Stimulated activated CD4-positive, alpha-beta T cell treated with anti-CD3 and anti-CD28 coated beads, Interleukin-2, amount 100 ng/mL, for 24 hours (primary cell): Measurements from ENCODE around the gene GINS2.

ENCODE experiments used
- DNase-seq, 2 donors: peaks; one replicate each; pipeline ENCODE4 v3.0.0-alpha.2; 2020

Gene GINS2

DNA sequence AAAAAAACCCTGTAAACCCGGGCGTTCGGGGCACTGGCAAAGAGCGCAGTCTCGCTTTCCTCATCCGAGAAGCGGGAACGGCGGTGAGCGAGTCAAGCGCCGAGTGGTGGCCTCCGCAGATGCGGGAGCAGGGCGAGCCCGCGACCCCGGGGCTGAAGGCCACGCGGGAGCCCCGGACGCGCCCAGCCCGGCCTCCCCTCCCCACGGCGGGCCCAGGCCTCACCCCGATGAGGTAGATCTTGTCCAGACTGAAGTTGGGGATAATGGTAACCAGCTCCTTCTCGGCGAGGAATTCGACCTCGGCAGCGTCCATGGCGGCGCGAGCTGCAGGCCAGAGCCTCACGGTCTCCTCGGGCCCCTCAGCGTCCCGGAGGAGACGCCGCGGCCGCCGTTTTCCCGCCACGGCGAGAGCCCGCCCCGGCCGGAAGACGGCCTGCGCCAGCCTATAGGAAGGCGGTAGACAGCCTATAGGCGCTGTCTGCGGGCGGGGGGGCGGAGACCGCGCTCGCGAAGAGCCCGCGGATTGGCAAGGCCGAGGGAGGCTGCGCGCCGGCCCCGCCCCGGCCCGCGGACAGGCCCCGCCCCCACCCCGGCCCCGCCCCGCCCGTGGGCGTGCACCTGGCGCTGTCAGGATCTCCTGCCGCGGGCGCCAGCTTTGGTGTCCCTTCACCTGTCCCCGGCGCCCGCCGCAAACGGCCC, at the start of gene GINS2:
Gene GINS2, minus strand, starts transcription at position 369 of the 699 bp plus-strand sequence. Its CDS starts 56 bp downstream, at position 313.
- peak; percentile 90 to 91 for DNase-seq

DNA sequence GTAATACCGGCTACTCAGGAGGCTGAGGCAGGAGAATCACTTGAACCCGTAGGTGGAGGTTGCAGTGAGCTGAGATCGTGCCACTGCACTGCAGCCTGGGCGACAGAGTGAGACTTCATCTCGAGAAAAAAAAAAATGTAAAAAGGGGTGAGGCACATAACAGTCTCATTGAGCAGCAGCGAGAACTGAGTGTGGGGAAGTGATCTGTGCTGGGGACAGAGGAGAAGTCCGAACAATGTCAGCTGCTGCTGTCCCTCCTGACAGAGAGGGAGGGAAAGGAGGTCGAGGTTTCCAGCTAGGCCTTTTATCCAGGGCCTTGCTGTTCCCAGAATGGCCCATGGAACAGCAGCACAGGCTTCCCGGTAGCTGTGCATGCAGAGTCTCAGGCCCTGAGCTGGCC, 48.2 kb upstream of the GINS2 start:
- DNase-seq, result no peak

DNA sequence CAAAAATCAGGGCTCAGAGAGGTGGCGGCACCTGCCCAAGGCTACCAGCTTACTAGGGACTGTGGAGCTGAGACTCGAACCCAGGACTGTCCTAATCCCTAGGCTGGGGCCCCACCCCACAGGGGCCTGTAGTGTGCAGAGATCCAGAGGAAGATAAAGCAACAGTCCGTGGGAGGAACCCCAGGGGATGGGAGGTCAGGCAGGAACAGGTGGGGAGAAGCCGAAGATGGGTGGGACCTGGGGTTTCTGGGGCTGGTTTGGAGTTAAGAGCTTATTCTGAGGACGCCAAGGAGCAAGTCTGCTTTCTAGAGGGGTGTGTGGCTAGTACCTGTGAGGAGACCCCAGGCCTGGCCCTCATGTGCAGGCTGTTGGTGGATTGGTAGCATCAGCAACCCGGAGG, 47.2 kb upstream of the GINS2 start:
- no peak for DNase-seq

DNA sequence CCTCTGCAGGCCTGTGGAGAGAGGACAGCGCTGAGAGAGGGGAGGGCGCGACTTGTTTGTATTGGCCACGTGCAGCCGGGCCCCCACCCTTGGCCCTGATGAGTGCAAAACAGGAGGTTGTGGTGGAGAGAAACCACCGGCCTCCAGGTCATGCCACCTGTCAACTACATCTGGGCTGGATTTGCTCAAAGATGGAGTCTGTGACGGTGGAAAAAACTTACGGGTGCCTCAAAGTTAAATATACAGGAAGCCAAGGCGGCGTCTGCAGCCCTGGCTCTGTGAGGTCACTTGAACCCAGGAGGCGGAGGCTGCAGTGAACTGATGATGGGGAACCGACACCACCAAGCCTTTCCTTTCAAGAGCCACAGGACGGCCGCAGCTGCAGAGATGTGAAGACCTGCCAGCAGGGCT, 46.5 kb upstream of the GINS2 start:
- DNase-seq, result peak in 1 of 2 donors; percentile 28

DNA sequence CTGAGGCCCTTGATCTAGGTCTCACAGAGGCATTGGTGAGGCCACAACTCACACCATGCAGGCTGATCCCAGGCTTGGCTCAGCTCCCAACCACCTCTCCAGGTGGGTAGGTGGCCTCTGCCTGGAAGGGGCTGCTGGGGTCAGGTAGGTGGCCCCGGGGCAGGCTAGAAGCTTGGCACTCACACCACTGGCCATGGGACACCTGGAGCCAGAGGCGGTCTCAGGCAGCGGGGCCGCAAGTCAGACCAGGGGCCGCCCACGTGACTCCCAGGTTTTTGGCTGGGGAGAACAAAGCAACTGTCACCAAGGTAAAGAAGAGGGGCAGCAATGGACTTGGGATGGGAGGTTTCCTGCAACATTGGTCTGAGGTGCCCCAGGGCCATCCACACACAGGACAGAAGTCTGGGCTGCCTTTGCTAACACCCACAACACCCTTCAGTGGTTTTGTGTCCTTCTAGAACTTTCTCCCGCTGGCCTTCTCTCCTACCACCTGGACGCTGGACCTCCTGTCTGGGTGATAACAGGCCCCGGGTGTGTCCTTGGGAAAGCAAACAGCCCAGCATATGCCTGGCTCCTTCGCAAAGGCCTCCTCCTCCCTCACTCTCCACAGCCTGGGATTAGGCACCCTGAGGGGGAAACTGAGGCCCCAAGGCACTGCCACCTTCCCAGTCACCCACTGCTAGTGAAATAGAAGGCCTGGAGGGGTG, 45.7 kb upstream of the GINS2 start:
- no peak for DNase-seq

DNA sequence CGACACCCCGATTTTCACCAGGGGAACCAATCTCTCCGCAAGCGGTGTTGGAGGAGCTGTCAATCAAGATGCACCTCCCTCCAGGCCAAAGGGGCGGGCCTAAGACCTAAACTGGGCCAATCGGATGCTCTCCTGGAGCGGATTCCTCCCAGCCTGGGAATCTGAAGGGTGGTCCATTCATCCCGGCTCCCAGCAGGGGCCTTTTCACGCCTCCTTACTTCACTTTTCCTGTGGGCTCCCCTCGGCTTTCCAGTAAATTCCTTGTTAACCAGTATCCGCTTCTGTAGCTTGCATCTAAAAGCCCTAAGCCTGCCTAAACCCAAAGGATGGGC, 45.1 kb upstream of the GINS2 start:
- no peak for DNase-seq

DNA sequence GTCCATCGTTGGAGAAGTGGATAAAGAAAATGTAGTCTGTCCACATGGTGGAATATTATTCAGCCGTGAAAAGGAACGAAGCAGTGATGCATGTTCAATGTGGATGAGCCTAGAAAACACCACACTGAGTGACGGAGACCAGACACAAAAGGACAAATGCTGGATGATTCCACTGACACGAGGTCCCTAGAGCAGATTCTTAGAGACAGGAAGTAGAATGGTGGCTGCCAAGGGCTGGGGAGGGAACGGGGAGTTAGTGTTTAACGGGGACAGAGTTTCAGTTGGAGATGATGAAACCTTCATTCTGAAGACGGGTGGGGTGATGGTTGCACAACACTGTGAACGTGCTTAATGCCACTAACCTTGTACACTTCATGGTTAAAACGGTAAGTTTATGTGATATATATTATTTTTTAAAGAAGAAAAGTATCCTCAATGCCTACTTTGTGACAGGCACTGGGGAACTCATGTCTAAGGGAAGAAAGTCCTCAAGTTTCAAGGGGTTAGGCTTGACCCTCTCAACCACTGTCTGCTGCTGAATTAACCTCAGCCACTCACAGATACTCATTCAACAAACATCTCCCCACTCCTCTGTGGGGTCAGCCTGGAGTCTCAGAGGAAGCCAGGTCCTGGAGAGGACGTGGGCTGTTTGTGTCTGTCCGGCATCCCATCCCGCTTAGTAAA, 44.5 kb upstream of the GINS2 start:
- no peak for DNase-seq

DNA sequence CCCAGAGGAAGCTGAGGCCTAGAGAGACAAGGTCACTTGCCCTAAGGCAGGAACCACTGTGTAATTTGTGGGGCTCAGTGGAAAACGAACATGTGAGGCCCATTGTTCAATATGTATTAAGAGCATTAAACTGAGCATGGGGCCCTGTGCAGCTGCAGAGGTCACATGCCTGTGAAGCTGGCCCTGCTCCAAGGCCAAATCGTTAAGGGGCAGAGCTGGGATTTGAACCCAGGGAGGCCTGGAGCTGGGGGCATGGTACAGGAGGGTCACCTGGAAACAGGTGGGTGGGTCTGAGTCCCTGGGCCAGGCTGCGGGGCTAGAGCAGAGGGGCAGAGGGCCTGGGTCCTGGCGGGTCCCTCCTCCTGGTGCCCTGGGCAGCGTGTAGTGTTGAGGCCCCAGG, 42.4 kb upstream of the GINS2 start:
- no peak for DNase-seq

DNA sequence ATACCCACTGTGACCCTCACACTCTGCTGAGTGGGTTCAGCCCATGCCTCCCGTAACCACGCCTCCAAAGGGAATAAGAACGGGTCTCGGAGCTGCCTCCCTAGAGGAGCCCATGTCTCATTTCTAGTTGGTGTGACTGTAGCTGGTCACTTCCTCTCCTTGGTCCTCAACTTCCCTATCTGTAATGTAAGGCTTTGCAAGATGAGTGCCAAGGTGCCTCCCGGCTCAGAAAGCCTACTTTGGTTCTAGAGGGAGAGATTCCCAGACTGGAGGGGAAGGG, 41.4 kb upstream of the GINS2 start:
- DNase-seq, result no peak

DNA sequence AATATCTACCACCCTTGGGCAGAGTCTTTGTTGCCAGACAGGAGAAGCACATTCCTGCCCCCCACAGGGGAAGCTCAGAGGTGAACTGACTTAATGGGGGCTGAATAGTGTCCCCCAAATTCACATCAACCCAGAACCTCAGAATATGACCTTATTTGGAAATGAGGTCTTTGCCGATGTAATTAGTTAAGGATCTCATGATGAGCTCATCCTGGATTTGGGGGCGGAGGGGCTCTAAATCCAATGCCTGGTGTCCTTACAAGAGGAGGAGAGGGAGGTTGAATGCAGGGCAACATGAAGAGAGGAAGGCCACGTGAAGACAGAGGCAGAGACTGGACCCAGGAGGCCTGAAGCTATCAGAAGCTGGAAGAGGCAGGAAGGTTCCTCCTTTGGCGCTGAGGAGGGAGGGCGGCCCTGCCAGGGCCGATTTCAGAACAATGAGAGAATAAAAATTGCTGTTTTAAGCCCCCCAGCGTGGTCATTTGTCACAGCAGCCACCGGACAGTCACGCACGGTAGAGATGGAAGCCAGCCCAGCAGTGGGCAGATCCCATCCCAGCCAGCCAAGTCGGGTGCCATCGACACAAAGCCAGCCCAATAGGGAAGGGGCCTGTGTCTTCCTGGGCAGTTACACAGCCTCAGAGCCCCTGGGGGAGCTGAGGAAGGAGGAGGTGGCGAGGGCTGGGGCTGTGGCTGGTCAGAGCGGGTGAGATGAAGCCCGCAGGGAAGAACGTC, 40.9 kb upstream of the GINS2 start:
- DNase-seq, result no peak

DNA sequence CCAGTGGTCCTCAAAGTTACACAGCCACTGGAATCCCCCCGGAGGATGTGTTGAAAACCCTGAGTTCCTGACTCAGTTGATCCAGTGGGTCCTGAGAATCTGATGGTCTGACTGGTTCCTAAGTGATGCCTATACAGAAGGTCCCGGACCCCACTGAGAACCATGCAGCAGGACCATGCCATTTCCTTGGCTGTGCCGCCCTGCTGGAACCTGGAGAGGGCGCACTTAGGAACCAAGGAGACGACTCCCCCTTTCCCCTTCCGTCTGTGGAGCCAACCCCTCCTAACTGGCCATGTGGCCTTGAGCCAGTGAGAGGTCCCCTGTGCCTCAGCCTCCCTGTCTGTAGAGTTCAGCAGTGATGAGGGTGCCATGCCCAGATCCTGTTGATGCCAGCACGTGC, 40.1 kb upstream of the GINS2 start:
- no peak for DNase-seq

DNA sequence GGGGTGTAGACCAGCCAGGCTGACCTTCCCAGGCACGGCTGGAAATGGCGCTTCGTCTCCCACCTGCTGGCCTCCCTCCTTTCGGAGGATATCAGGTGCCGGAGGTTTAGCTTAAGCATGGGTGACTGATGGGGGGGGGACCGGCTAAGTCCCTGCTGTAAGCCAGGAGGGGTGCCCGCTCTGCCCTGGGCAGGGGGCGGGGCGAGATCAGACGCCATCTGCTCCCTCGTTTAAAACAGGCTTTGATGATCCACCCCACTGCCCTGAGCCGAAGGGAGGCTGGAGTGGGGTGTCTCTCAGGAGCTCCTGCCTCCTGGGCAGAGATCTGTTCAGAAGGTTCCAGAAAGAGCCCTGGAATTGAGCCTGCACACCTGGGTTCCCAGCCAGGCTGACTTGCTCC, 36.2 kb upstream of the GINS2 start:
- DNase-seq, result no peak

DNA sequence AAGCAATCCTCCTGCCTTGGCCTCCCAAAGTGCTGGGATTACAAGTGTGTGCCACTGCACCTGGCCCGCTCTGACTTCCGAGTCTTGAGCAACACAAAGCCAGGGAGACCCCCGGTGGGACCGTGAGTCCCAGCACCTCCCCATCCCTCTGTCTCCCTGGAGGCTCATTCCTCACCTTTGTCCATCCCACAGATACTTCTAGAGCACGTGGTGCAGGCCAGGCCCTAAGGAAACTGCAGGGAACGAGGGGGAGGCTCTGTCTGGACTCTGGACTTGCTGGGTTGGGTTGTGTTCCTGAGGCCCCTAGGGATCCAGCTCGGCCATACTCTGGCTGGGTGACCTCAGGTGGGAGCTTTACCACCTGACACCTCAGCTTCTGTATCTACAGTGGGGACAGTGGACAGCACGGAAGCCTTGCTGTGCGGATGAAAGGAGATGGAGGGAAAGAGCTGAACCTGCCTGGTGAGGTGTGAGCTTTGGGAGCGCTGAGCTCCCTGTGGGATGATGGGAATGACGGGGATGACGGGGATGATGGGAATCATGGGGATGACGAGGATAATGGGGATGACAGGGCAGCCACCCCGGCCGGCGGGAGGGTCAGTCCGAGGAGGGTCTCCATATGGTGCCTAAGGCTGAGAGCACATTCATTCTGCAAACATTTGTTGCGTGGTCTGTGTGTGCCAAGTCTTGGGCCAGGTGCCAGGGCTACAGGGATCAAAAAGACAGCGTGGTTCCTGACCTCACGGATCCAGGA, 35.5 kb upstream of the GINS2 start:
- no peak for DNase-seq

DNA sequence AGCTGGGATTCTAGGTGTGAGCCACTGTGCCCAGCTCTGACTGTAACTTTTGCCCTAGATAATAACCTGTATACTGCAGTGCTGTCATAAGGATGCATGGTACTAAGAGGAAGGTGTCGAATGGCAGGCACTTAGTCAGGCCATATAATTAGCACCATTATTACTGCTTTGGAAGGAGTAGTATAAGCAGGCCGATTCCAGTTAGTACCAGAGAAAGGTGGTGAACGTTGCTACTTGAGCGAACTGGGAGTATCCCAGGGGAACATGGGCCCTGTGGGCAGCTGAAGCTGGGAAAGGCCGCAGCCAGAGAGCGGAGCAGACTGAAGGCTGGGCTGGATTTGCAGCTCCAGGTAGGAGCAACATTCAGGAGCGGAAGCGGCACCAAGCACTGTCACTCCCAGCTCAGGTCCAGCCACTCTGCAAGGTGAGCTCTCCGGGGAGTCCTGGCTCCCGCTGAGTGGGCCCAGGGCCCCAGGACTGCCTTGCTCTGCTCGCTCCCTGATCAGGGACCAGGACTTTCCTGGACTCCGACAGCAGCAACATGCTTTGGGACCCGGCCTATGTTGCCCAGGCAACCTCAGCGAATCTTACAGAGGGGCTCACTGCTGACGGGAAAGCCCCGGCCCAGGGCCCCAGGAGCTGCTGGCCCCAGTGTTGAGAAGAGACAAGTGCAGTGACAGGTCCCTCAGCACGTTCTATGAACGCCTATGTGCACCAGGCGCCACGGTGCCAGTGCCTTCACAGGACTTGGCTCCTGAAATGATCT, 33.6 kb upstream of the GINS2 start:
- no peak for DNase-seq

DNA sequence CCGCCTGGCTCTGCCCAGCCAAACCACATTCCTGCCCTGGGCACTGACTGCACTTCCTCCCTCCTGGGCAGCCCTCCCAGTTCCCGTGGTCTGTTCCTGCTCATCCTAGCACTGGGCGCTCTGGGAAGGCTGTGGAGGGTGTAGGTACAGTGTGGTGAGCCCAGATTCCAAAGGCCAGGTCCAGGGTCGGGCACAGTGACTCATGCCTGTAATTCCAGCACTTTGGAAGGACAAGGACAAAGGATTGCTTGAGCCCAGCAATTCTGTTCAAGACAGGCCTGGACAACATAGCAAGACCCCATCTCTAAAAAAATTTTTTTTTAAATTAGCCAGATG, 31.5 kb upstream of the GINS2 start:
- no peak for DNase-seq

DNA sequence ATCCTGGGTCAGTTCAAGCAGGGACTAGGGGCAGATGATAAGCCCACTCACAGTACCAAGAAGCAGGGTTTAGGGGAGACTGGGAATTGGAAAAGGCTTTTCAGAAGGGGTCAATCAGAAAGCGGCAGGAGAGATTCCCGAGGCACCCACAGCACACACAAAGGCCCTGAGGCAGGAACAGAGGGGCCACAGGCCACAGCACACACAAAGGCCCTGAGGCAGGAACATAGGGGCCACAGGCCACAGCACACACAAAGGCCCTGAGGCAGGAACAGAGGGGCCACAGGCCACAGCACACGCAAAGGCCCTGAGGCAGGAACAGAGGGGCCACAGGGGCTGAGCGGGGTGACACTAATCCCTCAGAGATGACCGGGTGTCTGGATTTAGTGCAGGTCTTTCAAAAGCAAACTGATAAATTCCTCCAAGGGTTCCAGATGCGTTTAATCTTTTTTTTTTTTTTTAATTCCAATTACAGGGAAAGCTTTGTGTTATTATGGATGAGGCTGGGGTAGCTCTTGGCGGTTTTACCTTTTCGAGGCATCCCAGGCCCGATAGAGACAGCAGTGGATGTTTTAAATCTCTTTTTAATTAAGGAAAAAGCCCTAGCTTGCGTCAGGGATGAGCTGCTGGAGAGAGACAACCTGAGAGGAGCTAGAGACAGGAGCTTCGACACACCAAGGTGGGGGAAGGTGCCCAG, 31.0 kb upstream of the GINS2 start:
- DNase-seq, result no peak

DNA sequence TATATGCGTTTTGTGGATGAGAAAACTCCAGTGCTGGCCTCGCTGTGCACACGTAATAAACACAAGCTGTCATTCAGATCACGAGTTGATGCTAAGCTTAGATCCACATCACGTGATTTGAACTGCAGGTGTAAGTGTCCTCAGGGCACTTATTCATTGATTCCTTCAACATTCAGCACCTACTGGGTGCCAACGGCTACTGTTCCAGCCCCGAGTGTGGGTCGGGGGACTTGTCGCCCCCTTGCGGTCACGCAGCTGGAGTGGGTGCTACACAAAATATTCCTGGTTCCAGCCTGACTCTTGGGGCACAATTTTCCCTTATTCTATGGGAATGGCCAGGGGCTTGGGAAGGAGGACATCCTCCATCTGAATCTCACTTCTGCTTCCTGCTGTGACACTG, 29.9 kb upstream of the GINS2 start:
- peak; percentile 22 to 32 for DNase-seq

DNA sequence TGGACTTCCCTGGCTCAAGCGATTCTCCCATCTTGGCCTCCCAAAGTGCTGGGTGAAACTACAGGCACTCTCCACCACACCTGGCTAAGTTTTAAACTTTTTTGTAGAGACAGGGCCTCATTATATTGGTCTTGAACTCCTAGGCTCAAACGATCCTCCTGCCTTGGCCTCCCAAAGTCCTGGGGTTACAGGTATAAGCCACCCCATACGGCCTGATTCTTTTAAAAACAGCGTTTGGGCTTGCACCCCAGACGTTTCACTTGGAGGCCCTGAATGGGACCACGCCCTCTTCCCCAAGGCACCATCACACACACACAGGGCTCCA, 29.4 kb upstream of the GINS2 start:
- no peak for DNase-seq

DNA sequence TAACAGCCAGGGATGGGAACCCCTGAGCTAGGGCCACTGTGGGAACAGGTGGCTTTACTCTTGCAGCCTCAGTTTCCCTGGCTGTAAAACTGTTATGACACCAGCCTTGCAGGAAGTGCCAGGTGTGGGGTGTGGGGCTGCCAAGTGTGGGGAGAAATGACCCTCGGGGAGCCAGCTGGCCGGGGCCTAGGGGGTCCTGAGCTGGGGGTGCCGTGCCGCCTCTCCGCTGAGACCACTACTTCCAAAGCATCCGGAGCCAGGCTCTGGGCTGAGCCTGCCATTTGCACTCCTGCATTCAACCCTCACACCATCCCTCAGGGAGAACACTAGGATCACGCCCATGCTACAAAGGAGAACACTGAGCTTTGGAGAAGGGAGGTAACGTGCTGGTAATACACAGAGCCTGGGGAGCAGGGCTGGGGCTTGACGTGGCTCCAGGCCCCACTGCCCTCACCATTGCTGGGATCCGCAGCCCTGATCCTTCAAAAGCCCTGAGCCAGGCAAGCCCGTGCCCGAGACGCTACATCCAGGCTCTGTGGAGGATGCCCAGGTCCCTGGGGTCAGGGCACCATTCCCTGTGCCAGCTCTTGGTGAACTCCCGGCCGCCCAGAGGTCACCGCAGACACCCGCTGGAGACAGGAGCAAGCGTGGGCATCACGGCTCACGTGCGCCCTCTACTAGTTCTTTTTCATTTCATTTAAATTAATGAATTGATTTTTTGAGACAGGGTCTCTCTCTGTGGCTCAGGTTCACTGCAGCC, 28.8 kb upstream of the GINS2 start:
- peak; percentile 66 for DNase-seq

DNA sequence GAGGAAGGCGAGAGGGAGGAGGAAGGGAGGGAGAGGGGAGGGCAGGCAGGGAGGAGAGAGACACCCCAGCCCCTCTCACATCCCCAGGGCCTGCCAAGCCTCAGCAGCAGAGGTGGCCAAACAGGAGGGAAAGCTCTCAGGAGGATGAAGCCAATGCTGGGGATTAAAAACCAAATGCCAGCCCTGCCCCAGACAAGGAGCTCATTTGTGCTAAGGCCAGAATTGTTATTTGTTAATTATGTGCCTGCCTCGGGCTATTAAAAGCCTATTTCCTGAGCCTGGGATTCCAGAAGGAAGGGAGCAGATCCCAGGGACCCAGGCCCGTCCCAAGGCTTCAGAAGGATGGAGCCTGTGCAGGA, 27.9 kb upstream of the GINS2 start:
- no peak for DNase-seq

DNA sequence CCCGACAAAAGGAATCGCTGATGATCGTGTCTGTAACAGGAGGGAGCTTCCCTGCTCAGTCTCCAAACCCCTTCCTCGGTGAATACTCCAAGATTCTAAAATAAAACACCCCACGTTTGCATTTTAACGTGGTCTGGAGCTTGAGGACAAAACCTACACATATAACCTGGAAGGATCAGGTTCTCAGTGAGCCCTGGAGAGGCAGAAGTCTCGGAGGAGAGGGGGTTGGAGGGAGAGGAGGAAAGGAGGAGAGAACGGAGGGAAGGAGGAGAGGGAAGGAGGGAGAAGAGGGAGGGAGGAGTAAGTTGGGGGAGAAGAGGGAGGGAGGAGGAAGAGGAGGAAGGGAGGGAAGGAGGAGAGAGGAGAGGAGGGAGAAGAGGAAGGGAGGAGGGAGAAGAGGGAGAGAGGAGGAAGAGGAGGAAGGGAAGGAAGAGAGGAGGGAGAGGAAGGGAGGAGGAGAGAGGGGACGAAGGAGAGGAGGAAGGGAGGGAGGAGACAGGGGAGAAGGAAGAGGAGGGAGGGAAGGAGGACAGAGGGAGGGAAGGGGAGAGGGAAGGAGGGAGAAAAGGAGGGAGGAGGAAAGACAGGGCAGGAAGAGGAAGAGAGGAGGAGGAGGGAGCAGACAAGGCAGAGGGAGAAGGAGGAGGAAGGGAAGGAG, 27.4 kb upstream of the GINS2 start:
- no peak for DNase-seq
